Neural progenitor cell (in vitro differentiated cells): Measurements from ENCODE around the gene CRELD2. TPM values are rescaled to one million over a fixed set of nuclear protein-coding genes. Genes with fewer than 3 reads are reported as not detected.

Experiments
- DNase-seq: peaks from one replicate; pipeline ENCODE4 v3.0.0-alpha.2; 2016; ENCODE audit warnings: low spot score
- H2AFZ ChIP-seq: fragments of 200-600 bp; sonication (generic); replicated peaks from 2 replicates; pipeline ENCODE4 v1.6.1; 2016; ENCODE audit warnings: antibody characterized with exemption
- H3F3A ChIP-seq: fragments of 200-600 bp; sonication (generic); 2 replicates; pipeline ENCODE4 v1.6.1; 2016; ENCODE audit warnings: antibody characterized with exemption, low read depth
- H3K27ac ChIP-seq: fragments of 200-600 bp; sonication (generic); 2 replicates; pipeline ENCODE4 v1.5.1; 2016; ENCODE audit warnings: mild to moderate bottlenecking
- H3K27me3 ChIP-seq: fragments of 200-600 bp; sonication (generic); 2 replicates; pipeline ENCODE4 v1.6.1; 2016; ENCODE audit warnings: mild to moderate bottlenecking, moderate library complexity
- H3K36me3 ChIP-seq: fragments of 200-600 bp; sonication (generic); 2 replicates; pipeline ENCODE4 v1.5.1; 2016
- H3K4me1 ChIP-seq: fragments of 200-600 bp; sonication (generic); 2 replicates; pipeline ENCODE4 v1.6.1; 2016; ENCODE audit warnings: mixed run types
- H3K4me2 ChIP-seq: fragments of 200-600 bp; sonication (generic); 2 replicates; pipeline ENCODE4 v1.6.1; 2016
- H3K4me3 ChIP-seq: fragments of 200-600 bp; sonication (generic); 2 replicates; pipeline ENCODE4 v1.5.1; 2016
- H3K79me2 ChIP-seq: fragments of 200-600 bp; sonication (generic); 2 replicates; pipeline ENCODE4 v1.6.1; 2016; ENCODE audit warnings: low read depth
- H3K9ac ChIP-seq: fragments of 200-600 bp; sonication (generic); 2 replicates; pipeline ENCODE4 v1.6.1; 2016
- H3K9me3 ChIP-seq: fragments of 200-600 bp; sonication (generic); 2 replicates; pipeline ENCODE4 v1.5.1; 2016; ENCODE audit warnings: low read depth
- H4K20me1 ChIP-seq: fragments of 200-600 bp; sonication (generic); 2 replicates; pipeline ENCODE4 v1.6.1; 2016; ENCODE audit warnings: low read depth
- H3K27ac Mint-ChIP-seq: 3 replicates; pipeline ENCODE4 v1.8.0; 2021; ENCODE audit warnings: mixed read lengths
- H3K27me3 Mint-ChIP-seq: 2 replicates; pipeline ENCODE4 v1.8.0; 2022; ENCODE audit warnings: low read depth, mild to moderate bottlenecking, inconsistent platforms, moderate library complexity, mixed read lengths; ENCODE audit not compliant: insufficient read depth
- H3K36me3 Mint-ChIP-seq: 3 replicates; pipeline ENCODE4 v1.8.0; 2021; ENCODE audit warnings: mixed read lengths
- H3K4me1 Mint-ChIP-seq: 3 replicates; pipeline ENCODE4 v1.8.0; 2021; ENCODE audit warnings: mixed read lengths
- H3K4me3 Mint-ChIP-seq: 3 replicates; pipeline ENCODE4 v1.8.0; 2021; ENCODE audit warnings: mild to moderate bottlenecking, moderate library complexity, mixed read lengths
- H3K9me3 Mint-ChIP-seq: 3 replicates; pipeline ENCODE4 v1.8.0; 2020; ENCODE audit warnings: mixed read lengths
- EZH2 ChIP-seq: fragments of 200-600 bp; sonication (generic); IDR thresholded peaks from 2 replicates; pipeline ENCODE4 v1.6.1; 2017; ENCODE audit warnings: antibody characterized with exemption, mild to moderate bottlenecking, moderate library complexity
- EZH2phosphoT487 ChIP-seq: fragments of 200-600 bp; sonication (generic); IDR thresholded peaks from 2 replicates; pipeline ENCODE4 v1.6.1; 2017; ENCODE audit warnings: antibody characterized with exemption
- total RNA-seq: library from RNA; depleted of rRNA; stranded (reverse); fragments of >200 nt; gene quantifications from 2 replicates; pipeline ENCODE4 v1.2.3, GENCODE V29; 2015; ENCODE audit warnings: low replicate concordance
- TF ChIP-seq, protein P1 (sequence below): fragments of 200-600 bp; sonication (generic); IDR thresholded peaks from 2 replicates; pipeline ENCODE4 v1.5.1; 2017; ENCODE audit warnings: antibody characterized with exemption, mild to moderate bottlenecking

Gene CRELD2
- total RNA-seq, 1 donor from 2014 or later, result 12.2 TPM

DNA sequence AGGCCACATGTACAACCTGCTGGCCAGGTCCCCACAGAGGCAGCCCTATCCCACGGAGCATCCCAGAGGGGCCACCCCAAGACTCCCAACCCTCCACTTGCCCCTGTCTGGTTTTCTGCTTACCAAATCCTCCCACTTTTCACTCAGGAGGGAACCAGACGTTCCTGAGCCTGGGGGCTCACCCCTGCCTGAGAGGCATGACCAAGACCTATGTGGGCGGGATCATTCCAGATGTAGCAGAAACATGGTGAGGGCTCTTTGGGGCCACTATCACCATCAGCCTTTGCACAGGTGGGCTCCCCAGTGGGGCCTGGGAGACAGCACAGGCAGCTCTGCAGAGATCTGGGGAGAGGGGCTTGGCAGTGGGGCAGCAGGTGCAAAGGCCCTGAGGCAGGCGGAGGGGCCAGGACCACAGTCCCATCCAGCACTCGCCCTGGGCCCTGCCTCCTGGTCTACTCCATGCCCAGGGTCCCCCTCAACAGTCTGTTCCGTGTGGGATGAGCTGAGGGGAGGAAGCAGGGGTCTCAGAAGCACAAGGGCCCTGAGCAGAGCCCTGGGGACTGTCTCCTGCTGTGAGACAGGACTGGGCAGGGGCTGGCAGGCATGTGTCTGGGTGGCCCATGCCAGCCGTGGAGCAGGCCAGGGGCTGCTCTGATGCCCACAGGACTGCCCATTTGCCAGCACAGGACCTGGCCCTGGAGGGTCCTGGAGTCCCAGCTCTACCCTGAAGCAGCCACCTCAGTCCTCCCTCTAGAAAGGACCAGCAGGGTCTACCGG is 51.5 kb downstream of the CRELD2 start:
- Histone ChIP-seq H3K9me3 (no peaks in the 10 kb centered on the region), H2AFZ (no peak overlapping the region), H4K20me1 (peaks cover 24% of the 10 kb centered on the region), H3K27ac (no peak overlapping the region), H3K36me3 (no peaks in the 10 kb centered on the region), H3K79me2 (no peaks in the 10 kb centered on the region), H3K4me2 (no peak overlapping the region), H3K9ac (no peak overlapping the region), H3K4me3 (no peak overlapping the region), H3F3A (peaks cover 15% of the 10 kb centered on the region), H3K4me1 (peaks cover 14% of the 10 kb centered on the region), H3K27me3 (peaks cover 38% of the 10 kb centered on the region)
- peaks cover 9% of the 10 kb centered on the region for H3K4me1 Mint-ChIP-seq
- TF ChIP-seq EZH2 (no peak), EZH2phosphoT487 (no peak)
- TF ChIP-seq, protein P1, sequence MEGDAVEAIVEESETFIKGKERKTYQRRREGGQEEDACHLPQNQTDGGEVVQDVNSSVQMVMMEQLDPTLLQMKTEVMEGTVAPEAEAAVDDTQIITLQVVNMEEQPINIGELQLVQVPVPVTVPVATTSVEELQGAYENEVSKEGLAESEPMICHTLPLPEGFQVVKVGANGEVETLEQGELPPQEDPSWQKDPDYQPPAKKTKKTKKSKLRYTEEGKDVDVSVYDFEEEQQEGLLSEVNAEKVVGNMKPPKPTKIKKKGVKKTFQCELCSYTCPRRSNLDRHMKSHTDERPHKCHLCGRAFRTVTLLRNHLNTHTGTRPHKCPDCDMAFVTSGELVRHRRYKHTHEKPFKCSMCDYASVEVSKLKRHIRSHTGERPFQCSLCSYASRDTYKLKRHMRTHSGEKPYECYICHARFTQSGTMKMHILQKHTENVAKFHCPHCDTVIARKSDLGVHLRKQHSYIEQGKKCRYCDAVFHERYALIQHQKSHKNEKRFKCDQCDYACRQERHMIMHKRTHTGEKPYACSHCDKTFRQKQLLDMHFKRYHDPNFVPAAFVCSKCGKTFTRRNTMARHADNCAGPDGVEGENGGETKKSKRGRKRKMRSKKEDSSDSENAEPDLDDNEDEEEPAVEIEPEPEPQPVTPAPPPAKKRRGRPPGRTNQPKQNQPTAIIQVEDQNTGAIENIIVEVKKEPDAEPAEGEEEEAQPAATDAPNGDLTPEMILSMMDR, result no peak
- H3K4me3 Mint-ChIP-seq, result peak overlapping the region; percentile 78
- no peak overlapping the region for H3K27ac Mint-ChIP-seq
- H3K27me3 Mint-ChIP-seq, result peaks cover 10% of the 10 kb centered on the region
- no peaks in the 10 kb centered on the region for H3K9me3 Mint-ChIP-seq
- H3K36me3 Mint-ChIP-seq, result peaks cover 2% of the 10 kb centered on the region
- no peak for DNase-seq

DNA sequence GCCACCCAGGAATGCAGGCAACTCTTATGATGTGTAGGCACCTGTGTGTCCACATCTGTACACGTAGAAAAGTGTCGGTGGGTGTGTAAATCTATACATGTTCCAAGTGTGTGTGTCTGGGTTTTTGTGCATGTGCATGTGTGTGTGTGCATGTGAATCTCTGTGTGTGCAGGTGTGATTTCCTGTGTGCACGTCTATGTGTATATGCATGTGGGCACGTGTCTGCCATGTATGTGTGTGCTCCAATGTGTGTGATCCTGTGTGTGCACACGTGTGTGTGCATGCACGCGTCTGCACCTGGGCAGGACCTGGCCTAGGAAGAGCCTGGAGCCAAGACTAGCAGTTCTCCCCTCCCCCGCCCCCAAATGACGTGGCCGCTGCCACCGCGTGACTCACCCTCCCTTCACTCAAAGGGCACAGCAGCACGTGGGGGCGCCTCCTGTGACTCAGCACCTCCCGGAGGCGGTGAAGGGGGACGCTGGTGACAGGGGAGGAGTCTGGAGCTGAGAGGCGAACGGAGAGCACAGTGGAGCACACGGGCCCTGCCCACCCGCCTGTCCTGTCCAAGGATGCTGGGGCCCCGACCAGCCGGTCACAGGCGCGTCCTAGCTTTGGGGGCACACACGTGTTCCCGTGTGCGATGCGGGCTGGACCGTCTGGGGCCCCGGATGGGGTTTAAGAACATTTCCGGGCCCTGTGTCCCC is 52.2 kb downstream of the CRELD2 start:
- TF ChIP-seq EZH2 (no peak), EZH2phosphoT487 (no peak)
- TF ChIP-seq, protein P1, result no peak
- Histone ChIP-seq H3K4me3 (peak overlapping the region; percentile 48), H3K4me1 (peaks cover 14% of the 10 kb centered on the region), H3K27me3 (peaks cover 38% of the 10 kb centered on the region), H2AFZ (peak overlapping the region; percentile 69), H3K27ac (no peak overlapping the region), H3K9me3 (no peaks in the 10 kb centered on the region), H3F3A (peaks cover 15% of the 10 kb centered on the region), H3K9ac (no peak overlapping the region), H3K36me3 (no peaks in the 10 kb centered on the region), H3K4me2 (peak overlapping the region; percentile 86), H4K20me1 (peaks cover 22% of the 10 kb centered on the region), H3K79me2 (no peaks in the 10 kb centered on the region)
- Mint-ChIP-seq H3K4me3 (peak overlapping the region; percentile 78), H3K36me3 (peaks cover 2% of the 10 kb centered on the region), H3K27me3 (peaks cover 14% of the 10 kb centered on the region), H3K4me1 (peaks cover 13% of the 10 kb centered on the region), H3K27ac (peak overlapping the region; percentile 76), H3K9me3 (no peaks in the 10 kb centered on the region)
- peak; percentile 79 for DNase-seq

DNA sequence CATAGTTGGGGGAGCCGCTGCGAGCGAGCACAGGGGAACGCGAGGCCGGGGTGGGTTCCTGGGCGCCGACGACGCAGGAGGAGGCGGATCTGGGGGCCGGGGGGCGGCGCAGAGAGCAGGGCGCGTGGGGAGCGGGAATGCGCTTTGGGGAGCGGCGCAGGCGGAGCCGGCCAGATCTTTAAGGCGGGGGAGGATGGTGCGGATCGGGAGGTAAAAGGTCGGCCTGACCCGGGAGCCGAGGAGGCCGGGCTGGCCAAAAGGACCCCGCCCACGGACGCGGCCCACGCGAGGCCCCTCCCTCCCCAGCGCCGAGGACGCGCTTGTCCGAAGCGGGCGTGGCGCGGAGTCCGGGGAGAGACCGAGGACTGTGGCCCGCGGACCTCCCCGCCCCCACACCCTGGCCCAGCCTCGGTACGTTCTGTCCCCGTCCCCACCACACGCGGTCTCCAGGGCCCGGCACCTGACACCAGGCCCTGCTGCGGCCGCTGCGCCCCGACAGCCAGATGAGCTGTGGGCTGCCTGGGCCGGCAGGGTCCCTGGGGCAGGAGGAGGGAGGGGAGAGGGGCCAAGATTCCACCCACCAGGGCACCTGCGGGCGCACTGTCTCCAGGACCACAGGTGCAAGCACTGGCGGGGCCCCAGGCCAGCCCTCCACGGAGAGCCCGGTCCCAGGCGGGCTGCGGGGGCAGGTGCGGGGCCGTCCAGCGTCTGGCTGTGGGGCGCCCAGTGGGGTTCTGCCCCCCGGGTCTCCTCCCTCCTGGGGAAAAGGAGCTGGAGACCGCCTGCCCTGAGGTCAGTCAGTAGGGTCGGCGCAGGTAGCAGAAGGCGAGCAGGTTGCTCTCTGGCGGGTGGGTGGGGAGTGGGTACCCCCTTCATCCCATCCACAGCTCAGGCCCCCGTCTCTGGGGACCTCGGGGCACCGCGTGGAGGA is 53.1 kb downstream of the CRELD2 start:
- Histone ChIP-seq H3K27me3 (peaks cover 42% of the 10 kb centered on the region), H3K4me2 (peak overlapping the region; percentile 86), H3K9ac (no peak overlapping the region), H3K27ac (no peak overlapping the region), H3K9me3 (no peaks in the 10 kb centered on the region), H3K4me1 (peaks cover 14% of the 10 kb centered on the region), H3K79me2 (no peaks in the 10 kb centered on the region), H3K36me3 (no peaks in the 10 kb centered on the region), H3F3A (peaks cover 17% of the 10 kb centered on the region), H4K20me1 (peaks cover 14% of the 10 kb centered on the region), H2AFZ (peak overlapping the region; percentile 69), H3K4me3 (peak overlapping the region; percentile 48)
- peaks cover 14% of the 10 kb centered on the region for H3K27me3 Mint-ChIP-seq
- TF ChIP-seq EZH2, result peak; percentile 88
- TF ChIP-seq, protein P1, result no peak
- peak; percentile 83 for TF ChIP-seq EZH2phosphoT487
- peak overlapping the region; percentile 78 for H3K4me3 Mint-ChIP-seq
- no peaks in the 10 kb centered on the region for H3K9me3 Mint-ChIP-seq
- H3K4me1 Mint-ChIP-seq, result peaks cover 16% of the 10 kb centered on the region
- no peak overlapping the region for H3K27ac Mint-ChIP-seq
- DNase-seq, result peak; percentile 64
- peaks cover 2% of the 10 kb centered on the region for H3K36me3 Mint-ChIP-seq
